ELR (cell line): Measurements from ENCODE around the gene CANX.
"Not testable (repeated sequence)": the region's sequence is repeated elsewhere in the genome, so short reads cannot be mapped to it uniquely, and the experiment has no call there.

Experiments
- DNase-seq: peaks from one replicate; pipeline ENCODE4 v3.0.0-alpha.2; 2015; ENCODE audit warnings: low read depth

Gene CANX

GRCh38 chr5:179698935-179699615, at the start of gene CANX:
CANX (plus strand) TSS chr5:179698967; CDS start chr5:179705682, 6,715 bp downstream.
- DNase-seq: peak; percentile 47

GRCh38 chr5:179649166-179649703, 49.5 kb upstream of the CANX start:
- not testable (repeated sequence) for DNase-seq

GRCh38 chr5:179650245-179650644, 48.5 kb upstream of the CANX start:
- not testable (repeated sequence) for DNase-seq

- not testable (repeated sequence) for DNase-seq
These were observed 45.6 kb upstream of the CANX start for GRCh38 chr5:179653135-179653534.

GRCh38 chr5:179657302-179658178, 41.2 kb upstream of the CANX start:
- not testable (repeated sequence) for DNase-seq

GRCh38 chr5:179658179-179658856, 40.4 kb upstream of the CANX start:
- DNase-seq: peak; percentile 36

GRCh38 chr5:179661647-179662046, 37.1 kb upstream of the CANX start:
- not testable (repeated sequence) for DNase-seq

- DNase-seq: peak; percentile 65
These were observed 30.4 kb upstream of the CANX start for GRCh38 chr5:179668391-179668790.

GRCh38 chr5:179678223-179679013, 20.3 kb upstream of the CANX start:
- peak; percentile 96 for DNase-seq

- peak; percentile 27 for DNase-seq
These were observed 19.6 kb upstream of the CANX start for GRCh38 chr5:179679014-179679674.

GRCh38 chr5:179680014-179680779, 18.6 kb upstream of the CANX start:
- no peak for DNase-seq

- peak; percentile 40 for DNase-seq
These were observed 17.9 kb upstream of the CANX start, which contains the start of gene CBY3 for GRCh38 chr5:179680780-179681401. CBY3 (minus strand) TSS chr5:179681034; CDS start chr5:179680918, 116 bp downstream.

GRCh38 chr5:179689212-179689611, 9.6 kb upstream of the CANX start:
- DNase-seq: not testable (repeated sequence)

- DNase-seq: no peak
These were observed 4.2 kb upstream of the CANX start for GRCh38 chr5:179694561-179694960.

GRCh38 chr5:179696603-179697002, 2.2 kb upstream of the CANX start:
- no peak for DNase-seq

GRCh38 chr5:179697108-179697507, 1.7 kb upstream of the CANX start:
- no peak for DNase-seq

GRCh38 chr5:179697543-179697942, 1.2 kb upstream of the CANX start:
- not testable (repeated sequence) for DNase-seq

GRCh38 chr5:179697993-179698934, 503 bp upstream of the CANX start:
- DNase-seq: peak; percentile 100
